Stimulated activated CD8-positive, alpha-beta memory T cell treated with anti-CD3 and anti-CD28 coated beads, Interleukin-7, amount 100 ng/mL, for 4 hours (primary cell): ENCODE data around the gene APOBEC3F.
"Not testable (repeated sequence)": the region's sequence is repeated elsewhere in the genome, so short reads cannot be mapped to it uniquely, and the experiment has no call there.

Experiments
- DNase-seq, 2 donors: peaks; one replicate each; pipeline ENCODE4 v3.0.0-alpha.2; 2020; ENCODE audit warnings: low read depth in 2 of 2

The APOBEC3F gene

DNA sequence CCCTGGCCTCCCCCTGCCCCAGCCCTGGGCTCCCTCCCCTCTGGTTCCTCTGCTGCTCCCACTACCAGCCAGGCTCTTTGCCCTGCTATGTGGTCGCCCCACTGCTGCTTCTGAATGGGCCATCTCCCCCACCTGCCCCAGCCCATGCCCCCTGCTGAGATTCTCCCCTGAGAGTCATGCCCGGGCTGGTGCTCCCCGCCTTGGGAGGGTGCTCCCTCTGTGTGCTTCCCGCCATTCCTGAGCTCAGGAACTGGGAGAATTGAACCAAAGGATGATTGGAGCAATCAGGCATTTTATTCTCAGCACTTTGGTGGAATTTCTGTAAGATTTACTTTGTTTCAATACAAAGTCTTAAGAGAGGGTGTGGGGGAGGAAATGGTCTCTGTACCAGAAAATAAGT is 12.9 kb upstream of the APOBEC3F start:
- DNase-seq = no peak

GRCh38 chr22:39028281-39028680 is 12.4 kb upstream of the APOBEC3F start:
- no peak for DNase-seq

DNA sequence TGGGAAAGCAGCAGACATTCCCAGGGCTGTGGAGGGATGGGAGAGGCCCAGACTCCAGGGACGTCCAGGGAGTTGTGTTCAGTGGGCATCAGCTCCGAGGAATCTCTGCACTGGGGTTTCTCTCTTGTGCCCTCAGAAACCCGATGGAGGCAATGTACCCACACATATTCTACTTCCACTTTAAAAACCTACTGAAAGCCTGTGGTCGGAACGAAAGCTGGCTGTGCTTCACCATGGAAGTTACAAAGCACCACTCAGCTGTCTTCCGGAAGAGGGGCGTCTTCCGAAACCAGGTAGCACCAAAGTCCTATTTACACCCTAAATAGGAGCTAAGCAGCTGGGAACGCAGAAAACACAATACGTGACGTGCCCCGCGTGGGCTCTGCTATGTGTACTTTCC is 11.4 kb upstream of the APOBEC3F start:
- no peak for DNase-seq

- DNase-seq = no peak
Observed at GRCh38 chr22:39030705-39031104, 10.0 kb upstream of the APOBEC3F start.

GRCh38 chr22:39031434-39032295 is 9.0 kb upstream of the APOBEC3F start:
- DNase-seq = not testable (repeated sequence)

DNA sequence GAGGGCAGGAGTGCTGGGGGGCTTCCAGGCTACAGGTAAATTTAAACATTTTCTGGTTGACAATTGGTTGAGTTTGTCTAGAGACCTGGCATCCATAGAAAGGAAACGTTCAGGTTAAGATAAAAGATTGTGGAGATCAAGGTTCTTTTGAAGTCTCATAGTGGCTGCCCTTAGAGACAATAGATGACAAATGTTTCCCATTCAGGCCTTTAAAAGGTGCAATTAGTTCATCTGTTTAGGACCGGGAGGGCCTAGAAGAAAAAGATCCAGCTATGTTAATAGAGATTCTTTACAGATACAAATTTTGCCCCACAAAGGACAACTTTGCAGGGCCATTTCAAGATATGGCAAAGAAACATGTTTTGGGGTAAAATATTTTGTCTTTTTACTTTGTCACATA is 3.6 kb upstream of the APOBEC3F start:
- DNase-seq = not testable (repeated sequence)

DNA sequence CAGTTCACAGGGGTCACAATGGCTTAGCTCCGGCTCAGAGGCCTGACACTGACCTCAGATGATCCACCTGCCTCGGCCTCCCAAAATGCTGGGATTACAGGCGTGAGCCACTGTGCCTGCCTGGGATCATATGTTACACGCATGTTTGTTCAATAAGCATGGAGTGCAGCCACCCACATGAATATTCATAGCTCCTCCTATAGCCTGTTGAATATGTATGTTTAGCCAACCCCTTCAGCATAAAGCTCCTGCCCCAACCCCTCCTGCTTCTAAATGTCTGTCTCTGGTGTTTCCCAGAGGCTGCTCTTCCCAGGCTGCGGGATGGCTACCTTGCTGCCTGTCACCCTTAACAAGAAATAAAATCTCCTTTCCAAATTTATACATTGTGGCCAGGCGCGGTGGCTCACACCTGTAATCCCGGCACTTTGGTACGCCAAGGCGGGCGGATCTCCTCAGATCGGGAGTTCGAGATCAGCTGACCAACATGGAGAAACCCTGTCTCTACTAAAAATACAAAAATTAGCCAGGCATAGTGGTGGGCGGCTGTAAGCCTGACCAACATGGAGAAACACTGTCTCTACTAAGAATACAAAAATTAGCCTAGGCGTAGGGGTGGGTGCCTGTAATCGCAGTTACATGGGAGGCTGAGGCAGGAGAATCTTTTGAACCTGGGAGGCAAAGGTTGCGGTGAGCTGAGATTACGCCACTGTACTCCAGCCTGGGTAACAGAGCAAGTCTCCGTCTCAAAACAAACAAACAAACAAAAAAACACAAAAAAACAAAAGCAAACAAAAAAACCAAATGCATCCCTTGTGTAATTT is 1.1 kb upstream of the APOBEC3F start:
- no peak for DNase-seq

DNA sequence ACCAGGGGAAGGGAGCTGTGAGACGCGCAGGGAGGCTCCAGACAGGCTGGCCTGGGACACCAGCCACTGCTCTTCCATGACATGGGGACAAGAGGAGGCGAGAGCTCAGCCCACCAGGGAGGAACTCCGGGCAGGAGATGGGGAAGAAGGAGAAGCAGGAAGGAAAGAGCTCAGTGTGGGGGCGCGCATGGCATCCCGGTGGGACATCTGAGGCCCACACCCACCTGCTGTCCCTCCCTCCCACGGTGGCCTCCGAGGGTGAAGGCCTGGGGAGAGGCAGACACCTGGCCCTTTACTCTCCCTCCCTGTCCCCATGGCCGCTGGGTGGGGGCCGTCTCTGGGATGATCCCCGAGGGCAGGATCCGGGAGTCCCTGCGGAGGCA is 518 bp upstream of the APOBEC3F start:
- DNase-seq = not testable (repeated sequence)

DNA sequence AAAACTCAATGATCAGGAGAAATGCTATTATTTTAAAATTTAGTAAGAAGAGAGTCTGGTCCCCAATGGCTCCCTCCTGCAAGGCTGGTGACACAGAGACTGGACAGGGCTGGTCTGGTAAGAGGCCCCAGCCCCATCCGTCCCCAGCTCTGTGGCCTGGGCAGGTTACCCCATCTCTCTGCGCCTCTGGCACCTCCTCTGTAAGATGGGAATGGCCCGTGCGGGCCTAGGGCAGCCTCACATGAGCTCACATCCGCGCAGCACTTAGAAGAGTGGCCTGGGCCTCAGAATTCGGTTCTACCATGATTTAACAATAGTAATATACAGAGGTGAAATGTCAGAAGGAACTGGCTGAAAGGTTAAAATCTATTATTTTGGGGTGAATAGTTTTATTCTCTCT is 1.2 kb downstream of the APOBEC3F start:
- no peak for DNase-seq

GRCh38 chr22:39043063-39043462 is 2.4 kb downstream of the APOBEC3F start:
- not testable (repeated sequence) for DNase-seq

DNA sequence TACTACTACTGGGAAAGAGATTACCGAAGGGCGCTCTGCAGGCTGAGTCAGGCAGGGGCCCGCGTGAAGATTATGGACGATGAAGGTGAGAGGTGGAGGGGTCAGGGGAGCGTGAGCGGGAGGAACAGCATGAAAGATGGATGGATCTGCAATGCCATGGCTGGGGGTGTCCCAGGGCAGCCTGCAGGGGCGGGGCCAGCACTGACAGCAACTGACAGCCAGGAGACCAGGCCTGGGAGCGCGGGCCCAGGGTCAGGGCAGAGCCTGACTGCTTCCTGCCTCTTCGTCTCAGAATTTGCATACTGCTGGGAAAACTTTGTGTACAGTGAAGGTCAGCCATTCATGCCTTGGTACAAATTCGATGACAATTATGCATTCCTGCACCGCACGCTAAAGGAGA is 4.5 kb downstream of the APOBEC3F start:
- not testable (repeated sequence) for DNase-seq

GRCh38 chr22:39049486-39049885 is 8.8 kb downstream of the APOBEC3F start:
- DNase-seq = not testable (repeated sequence)

DNA sequence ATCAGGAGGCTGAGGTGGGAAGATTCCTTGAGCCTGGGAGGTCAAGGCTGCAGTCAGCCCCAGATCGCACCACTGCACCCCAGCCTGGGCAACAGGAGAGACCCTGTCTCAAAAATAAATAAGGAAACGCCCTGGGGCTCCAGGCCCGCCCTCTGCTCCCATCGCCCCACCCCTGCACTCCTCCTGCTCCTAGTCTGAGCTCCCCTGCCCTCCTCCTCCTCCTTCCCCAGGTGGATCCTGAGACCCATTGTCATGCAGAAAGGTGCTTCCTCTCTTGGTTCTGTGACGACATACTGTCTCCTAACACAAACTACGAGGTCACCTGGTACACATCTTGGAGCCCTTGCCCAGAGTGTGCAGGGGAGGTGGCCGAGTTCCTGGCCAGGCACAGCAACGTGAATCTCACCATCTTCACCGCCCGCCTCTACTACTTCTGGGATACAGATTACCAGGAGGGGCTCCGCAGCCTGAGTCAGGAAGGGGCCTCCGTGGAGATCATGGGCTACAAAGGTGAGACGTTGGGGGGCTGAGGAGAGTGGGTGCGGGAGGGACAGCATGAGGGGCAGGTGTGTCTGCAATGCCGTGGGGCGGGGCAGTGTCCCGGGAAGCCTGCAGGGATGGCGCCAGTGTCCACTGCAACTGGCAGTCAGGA is 11.3 kb downstream of the APOBEC3F start:
- DNase-seq = not testable (repeated sequence)

- DNase-seq = no peak
Observed at GRCh38 chr22:39055658-39056057, 15.0 kb downstream of the APOBEC3F start.

DNA sequence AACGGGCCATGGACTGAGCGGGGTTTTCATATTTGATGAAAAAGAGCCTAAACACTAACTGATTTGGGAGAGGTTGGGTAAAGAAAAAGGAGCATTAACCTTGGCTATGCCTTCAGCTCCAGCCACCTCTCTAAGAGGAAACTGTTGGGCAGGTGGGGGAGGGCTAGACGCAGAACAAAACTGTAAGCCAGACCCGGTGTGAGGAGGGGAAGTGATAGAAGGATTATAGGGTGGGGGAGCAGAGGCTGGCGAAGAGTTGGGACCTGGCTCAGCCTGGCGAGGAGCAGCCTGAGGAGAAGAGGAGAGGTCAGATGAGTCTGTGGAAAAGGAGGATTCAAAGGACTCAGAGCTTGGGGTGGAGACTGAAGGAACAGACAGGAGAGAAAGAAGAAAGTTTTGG is 20.6 kb downstream of the APOBEC3F start:
- not testable (repeated sequence) for DNase-seq

DNA sequence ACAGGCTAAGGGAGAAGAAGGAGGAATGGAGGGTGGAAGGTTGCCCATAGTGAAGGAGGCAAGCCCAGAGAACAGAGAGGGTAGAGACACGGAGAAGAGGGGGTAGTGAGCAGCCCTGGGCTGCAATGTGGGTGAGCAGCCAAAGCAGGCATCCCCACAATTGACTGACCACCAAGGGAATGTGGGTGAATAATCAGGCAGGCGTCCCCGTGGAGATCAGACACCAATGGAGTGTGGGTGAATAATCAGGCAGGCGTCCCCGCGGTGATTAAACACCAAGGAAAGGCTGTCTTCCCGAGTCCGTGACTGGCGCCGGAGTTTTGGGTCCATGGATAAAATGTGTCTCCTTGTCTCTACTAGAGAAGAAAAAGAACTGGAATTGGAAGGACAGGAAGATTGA is 21.3 kb downstream of the APOBEC3F start:
- not testable (repeated sequence) for DNase-seq

- DNase-seq = not testable (repeated sequence)
Observed at GRCh38 chr22:39063904-39064303, 23.2 kb downstream of the APOBEC3F start.

GRCh38 chr22:39066442-39067276 is 26.0 kb downstream of the APOBEC3F start:
- not testable (repeated sequence) for DNase-seq

DNA sequence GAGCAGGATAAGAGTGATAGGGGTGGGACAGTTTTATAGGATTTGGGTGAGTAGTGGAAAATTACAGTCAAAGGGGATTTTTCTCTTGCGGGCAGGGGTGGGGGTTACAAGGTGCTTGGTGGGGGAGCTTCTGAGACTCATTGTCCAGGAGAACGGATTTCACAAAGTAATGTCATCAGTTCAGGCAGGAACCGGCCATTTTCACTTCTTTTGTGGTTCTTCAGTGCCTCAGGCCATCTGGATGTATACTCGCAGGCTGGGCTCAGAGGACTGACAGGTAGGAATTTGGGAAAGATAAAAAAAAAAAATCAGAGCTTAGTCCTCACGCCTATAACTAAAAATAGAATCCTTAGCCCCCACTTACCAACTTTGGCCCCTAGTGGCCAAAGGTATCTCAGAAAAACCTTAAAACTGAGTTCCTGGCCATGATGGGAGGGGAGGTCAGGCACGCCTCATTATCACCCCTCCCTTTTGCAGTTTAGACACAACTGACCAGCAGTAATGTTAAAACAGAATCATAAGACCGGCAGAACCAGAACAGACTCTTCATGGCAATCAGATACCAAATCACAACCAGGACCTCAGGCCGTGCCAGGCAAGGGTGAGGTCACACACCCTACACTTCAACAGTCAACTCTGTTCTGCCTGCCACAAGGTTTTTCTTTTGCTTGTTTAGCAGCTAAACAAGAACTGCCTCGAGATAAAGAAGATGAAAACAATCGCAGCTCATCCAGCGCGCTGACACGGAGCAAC is 27.5 kb downstream of the APOBEC3F start:
- DNase-seq = no peak

DNA sequence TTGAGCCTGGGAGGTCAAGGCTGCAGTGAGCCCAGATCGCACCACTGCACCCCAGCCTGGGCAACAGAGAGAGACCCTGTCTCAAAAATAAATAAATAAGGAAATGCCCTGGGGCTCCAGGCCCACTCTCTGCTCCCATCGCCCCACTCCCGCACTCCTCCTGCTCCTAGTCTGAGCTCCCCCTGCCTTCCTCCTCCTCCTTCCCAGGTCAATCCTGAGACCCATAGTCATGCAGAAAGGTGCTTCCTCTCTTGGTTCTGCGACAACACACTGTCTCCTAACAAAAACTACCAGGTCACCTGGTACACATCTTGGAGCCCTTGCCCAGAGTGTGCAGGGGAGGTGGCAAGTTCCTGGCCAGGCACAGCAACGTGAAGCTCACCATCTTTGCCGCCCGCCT is 29.5 kb downstream of the APOBEC3F start:
- DNase-seq = no peak

DNA sequence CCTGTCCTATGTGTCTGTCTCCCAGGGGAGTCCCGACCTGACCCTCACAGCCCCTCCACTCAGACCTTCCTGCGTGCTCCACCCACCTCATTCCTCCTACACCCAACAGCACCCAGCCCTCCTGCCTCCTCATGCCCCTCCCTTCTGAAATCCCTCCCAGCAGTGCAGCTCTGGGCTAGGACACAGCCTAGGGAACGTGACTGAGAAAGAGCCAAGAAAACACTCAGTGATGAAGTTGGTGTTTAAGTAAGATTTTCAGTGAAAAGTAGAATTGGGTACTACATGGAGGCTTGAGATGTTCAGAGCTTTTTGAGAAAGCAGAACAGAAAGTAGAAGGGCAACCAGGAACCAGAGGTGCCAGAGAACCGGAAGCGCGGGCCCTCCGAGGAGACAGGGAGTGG is 31.9 kb downstream of the APOBEC3F start:
- not testable (repeated sequence) for DNase-seq
